HepG2 (cell line): ENCODE data around the gene ZFPL1. TPM values are rescaled to one million over a fixed set of nuclear protein-coding genes. Genes with fewer than 3 reads are reported as not detected.

Experiments
- HNF4G ChIP-seq, 2 experiments: sonication (generic) in 1 of 2; formaldehyde crosslinking in 1 of 2; IDR thresholded peaks; 2 replicates each; pipeline versions ENCODE4 v1.4.0 to v1.6.1; 2011 to 2020; ENCODE audit warnings: borderline replicate concordance in 2 of 2, low read depth in 2 of 2, mild to moderate bottlenecking in 2 of 2, low read length in 1 of 2, missing genetic modification reagents in 1 of 2, moderate library complexity in 1 of 2
- LCORL ChIP-seq, 2 experiments: fragments of 450-650 bp in 1 of 2; sonication (generic) in 1 of 2; formaldehyde crosslinking in 1 of 2; IDR thresholded peaks; 2 replicates each; pipeline versions ENCODE4 v1.5.0 to v1.6.1; 2017 to 2020; ENCODE audit warnings: antibody characterized with exemption in 1 of 2, missing genetic modification reagents in 1 of 2
- MYC ChIP-seq: sonication (generic); formaldehyde crosslinking; IDR thresholded peaks from 2 replicates; pipeline ENCODE4 v1.9.0; 2021; ENCODE audit warnings: missing genetic modification reagents, borderline replicate concordance
- ZBTB40 ChIP-seq, 2 experiments: fragments of 450-650 bp in 1 of 2; sonication (generic) in 1 of 2; formaldehyde crosslinking in 1 of 2; IDR thresholded peaks; 2 replicates each; pipeline versions ENCODE4 v1.6.1 to v1.8.0; 2016 to 2022; ENCODE audit warnings: antibody characterized with exemption in 1 of 2, mild to moderate bottlenecking in 1 of 2, missing genetic modification reagents in 1 of 2
- ZFP90 ChIP-seq: sonication (generic); formaldehyde crosslinking; IDR thresholded peaks from 2 replicates; pipeline ENCODE4 v1.8.0; 2022; ENCODE audit warnings: missing genetic modification reagents, mild to moderate bottlenecking, inconsistent platforms, borderline replicate concordance
- ZNF234 ChIP-seq: sonication (generic); formaldehyde crosslinking; conservative IDR thresholded peaks from 2 replicates; pipeline ENCODE4 v1.5.1; 2020; ENCODE audit warnings: mild to moderate bottlenecking, missing genetic modification reagents
- ZNF530 ChIP-seq: sonication (generic); formaldehyde crosslinking; IDR thresholded peaks from 2 replicates; pipeline ENCODE4 v1.5.0; 2020; ENCODE audit warnings: low read depth, mild to moderate bottlenecking, missing genetic modification reagents
- ZNF816 ChIP-seq: sonication (generic); formaldehyde crosslinking; IDR thresholded peaks from 2 replicates; pipeline ENCODE4 v1.8.0; 2022; ENCODE audit warnings: missing genetic modification reagents, mild to moderate bottlenecking, borderline replicate concordance
- polyA plus RNA-seq, 8 experiments: library from polyadenylated mRNA; depleted of rRNA in 3 of 8; stranded (reverse) in 7 of 8; unstranded in 1 of 8; fragments of >200 nt; fragmentation: Illumina TruSeq in 4 of 8; extraction: Trizol in 4 of 8; gene quantifications; 2 replicates each; pipeline versions ENCODE4 v1.2.1 to v1.2.3, GENCODE V29; 2011 to 2016; ENCODE audit warnings: low read depth in 4 of 8, missing spikeins in 1 of 8, mixed read lengths in 1 of 8; ENCODE audit not compliant: insufficient read depth in 1 of 8
- total RNA-seq, 5 experiments: library from RNA; depleted of rRNA; stranded (reverse); fragments of >200 nt; fragmentation: Illumina TruSeq; extraction: Trizol; gene quantifications; 2 replicates each; pipeline ENCODE4 v1.2.3, GENCODE V29; 2016; ENCODE audit warnings: low read depth in 1 of 5

The ZFPL1 gene
- total and polyA plus RNA-seq, 2 of the 13 experiments (the other 11 are each of a cell fraction or from before 2014, with no cell fraction given): 32.2 to 56.0 TPM

GRCh38 chr11:65117206-65118096 lies 33.4 kb downstream of the ZFPL1 start, which contains the start of gene ZNHIT2 (continued):
- TF ChIP-seq ZBTB40 (IDR thresholded peaks at IDR 0.05): peak; percentile 92
- peak; percentile 90 for TF ChIP-seq ZBTB40 (CRISPR knock-in tag; IDR thresholded peaks at IDR 0.05)
- peak; percentile 80; the same call in 1 of the 2 replicates for TF ChIP-seq ZNF816
- no peak for TF ChIP-seq ZNF234 (CRISPR knock-in tag)
- TF ChIP-seq HNF4G (IDR thresholded peaks at IDR 0.05; ENCODE audit: borderline replicate concordance, low read depth, low read length): peak; percentile 65; the same call in 1 of the 2 replicates
- no peak for TF ChIP-seq HNF4G (CRISPR knock-in tag; IDR thresholded peaks at IDR 0.05; ENCODE audit: borderline replicate concordance, low read depth)
- peak; percentile 70; the same call in 1 of the 2 replicates for TF ChIP-seq MYC (CRISPR knock-in tag)
- no peak; the same call in 1 of the 2 replicates for TF ChIP-seq ZFP90 (CRISPR knock-in tag)
- TF ChIP-seq LCORL (IDR thresholded peaks at IDR 0.05): no peak
- peak; percentile 79; the same call in 1 of the 2 replicates for TF ChIP-seq LCORL (CRISPR knock-in tag; IDR thresholded peaks at IDR 0.05)
- 0 out of 2 replicates have a peak, but pooled peaks have one; percentile 57 for TF ChIP-seq ZNF530 (CRISPR knock-in tag)
